Fibroblast of villous mesenchyme (primary cell): Measurements from ENCODE around the gene CRIP1. TPM values are rescaled to one million over a fixed set of nuclear protein-coding genes. Genes with fewer than 3 reads are reported as not detected.

Experiments
- DNase-seq: peaks from one replicate; pipeline ENCODE4 v3.0.0-alpha.2; 2010; ENCODE audit warnings: low read depth
- H3K4me3 ChIP-seq: 2 replicates; pipeline ENCODE4 v1.5.1; 2011; ENCODE audit warnings: low read depth, mild to moderate bottlenecking, low read length
- total RNA-seq: library from RNA; depleted of rRNA; stranded (reverse); fragments of >200 nt; gene quantifications from 2 replicates; pipeline ENCODE4 v1.2.3, GENCODE V29; 2012
- TF ChIP-seq, protein P1 (sequence below): IDR thresholded peaks from 2 replicates; pipeline ENCODE4 v1.5.1; 2012; ENCODE audit warnings: low read depth, mild to moderate bottlenecking, low read length; ENCODE audit not compliant: insufficient read depth

Gene CRIP1
- total RNA-seq, 1 donor, result 1.3 TPM

DNA sequence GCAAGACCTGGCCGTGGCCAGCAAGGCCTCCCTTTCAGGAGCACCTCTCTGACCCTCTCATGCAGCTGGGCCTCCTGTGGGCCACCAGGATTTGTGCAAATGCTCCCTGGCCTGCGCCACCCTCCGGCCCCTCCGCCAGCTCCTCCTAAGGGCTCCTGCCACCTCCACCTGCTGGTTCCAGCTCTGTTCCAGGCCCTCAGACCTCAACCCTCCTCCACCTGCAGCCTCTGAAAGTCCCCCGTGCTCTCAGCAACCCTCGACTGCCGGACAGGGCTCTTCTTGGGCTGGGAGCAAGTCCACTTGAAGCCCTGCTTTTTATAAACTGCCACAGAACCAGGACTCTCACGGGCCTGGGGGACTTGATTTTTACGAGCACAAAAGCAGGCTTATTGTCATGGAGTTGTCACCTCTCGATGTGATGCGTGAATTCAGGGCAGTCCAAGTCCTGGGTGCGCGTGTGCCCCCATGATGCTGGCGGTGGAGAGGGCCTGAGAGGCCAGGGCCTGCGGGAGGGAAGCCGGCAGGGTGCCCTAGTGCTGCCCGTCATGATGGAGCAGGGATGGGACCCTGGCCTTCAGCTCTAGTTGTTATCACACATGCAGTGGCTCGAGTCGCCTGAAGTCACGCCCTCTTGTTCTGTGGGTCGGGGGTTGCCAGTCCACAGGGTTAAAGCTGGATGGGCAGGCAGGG, 13.5 kb downstream of the CRIP1 start:
- H3K4me3 ChIP-seq, result no peak overlapping the region
- TF ChIP-seq, protein P1, sequence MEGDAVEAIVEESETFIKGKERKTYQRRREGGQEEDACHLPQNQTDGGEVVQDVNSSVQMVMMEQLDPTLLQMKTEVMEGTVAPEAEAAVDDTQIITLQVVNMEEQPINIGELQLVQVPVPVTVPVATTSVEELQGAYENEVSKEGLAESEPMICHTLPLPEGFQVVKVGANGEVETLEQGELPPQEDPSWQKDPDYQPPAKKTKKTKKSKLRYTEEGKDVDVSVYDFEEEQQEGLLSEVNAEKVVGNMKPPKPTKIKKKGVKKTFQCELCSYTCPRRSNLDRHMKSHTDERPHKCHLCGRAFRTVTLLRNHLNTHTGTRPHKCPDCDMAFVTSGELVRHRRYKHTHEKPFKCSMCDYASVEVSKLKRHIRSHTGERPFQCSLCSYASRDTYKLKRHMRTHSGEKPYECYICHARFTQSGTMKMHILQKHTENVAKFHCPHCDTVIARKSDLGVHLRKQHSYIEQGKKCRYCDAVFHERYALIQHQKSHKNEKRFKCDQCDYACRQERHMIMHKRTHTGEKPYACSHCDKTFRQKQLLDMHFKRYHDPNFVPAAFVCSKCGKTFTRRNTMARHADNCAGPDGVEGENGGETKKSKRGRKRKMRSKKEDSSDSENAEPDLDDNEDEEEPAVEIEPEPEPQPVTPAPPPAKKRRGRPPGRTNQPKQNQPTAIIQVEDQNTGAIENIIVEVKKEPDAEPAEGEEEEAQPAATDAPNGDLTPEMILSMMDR, result no peak
- DNase-seq, result no peak

DNA sequence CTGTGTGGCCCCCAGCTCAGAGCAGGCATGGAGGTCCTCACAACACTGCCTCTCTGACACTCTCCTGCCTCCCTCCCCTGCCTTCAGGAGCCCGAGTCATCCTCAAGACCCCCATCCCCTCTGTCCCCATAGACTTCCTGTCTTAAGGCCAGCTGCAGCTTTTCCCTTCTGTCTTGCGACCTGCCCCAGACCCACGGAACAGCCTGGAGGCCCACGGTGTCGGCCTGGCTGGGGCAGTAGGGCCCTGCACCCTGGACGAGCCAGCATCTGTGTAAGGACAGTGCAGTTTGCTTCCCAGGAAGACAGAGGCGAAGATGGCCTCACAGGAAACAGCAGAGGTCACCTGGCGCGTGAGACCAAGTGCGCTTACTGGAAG, 14.0 kb downstream of the CRIP1 start:
- TF ChIP-seq, protein P1, result no peak
- no peak for DNase-seq
- no peak overlapping the region for H3K4me3 ChIP-seq

DNA sequence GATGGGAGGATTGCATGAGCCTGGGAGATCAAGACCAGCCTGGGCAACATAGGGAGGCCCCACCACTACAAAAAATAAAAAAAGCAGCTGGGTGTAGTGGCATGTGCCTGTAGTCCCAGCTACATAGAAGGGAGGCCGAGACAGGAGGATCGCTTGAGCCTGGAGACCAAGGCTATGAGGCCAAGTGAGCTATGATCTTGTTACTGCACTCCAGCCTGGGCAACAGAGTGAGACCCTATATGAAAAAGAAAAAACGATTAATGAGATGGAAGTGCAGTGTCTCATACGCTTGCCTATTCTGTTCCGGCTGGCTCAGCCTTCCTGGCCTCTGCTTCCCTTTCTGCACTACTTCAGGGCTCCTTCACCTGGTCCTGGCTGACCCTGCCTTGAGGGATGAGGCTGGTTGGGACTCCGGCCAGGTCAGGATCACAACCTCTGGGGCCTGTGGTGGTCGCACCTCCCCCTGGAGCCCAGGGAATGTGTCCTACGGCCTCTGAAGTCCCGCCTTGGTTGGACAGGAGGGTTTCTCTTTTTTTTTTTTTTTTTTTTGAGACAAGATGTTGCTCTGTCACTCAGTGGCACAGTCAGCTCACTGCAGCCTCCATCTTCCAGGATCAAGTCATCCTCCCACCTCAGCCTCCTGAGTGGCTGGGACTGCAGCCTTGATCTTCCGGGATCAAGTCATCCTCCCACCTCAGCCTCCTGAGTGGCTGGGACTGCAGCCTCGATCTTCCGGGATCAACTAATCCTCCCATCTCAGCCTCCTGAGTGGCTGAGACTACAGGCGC, 15.0 kb downstream of the CRIP1 start:
- TF ChIP-seq, protein P1, result no peak
- no peak for DNase-seq
- H3K4me3 ChIP-seq, result no peak overlapping the region

DNA sequence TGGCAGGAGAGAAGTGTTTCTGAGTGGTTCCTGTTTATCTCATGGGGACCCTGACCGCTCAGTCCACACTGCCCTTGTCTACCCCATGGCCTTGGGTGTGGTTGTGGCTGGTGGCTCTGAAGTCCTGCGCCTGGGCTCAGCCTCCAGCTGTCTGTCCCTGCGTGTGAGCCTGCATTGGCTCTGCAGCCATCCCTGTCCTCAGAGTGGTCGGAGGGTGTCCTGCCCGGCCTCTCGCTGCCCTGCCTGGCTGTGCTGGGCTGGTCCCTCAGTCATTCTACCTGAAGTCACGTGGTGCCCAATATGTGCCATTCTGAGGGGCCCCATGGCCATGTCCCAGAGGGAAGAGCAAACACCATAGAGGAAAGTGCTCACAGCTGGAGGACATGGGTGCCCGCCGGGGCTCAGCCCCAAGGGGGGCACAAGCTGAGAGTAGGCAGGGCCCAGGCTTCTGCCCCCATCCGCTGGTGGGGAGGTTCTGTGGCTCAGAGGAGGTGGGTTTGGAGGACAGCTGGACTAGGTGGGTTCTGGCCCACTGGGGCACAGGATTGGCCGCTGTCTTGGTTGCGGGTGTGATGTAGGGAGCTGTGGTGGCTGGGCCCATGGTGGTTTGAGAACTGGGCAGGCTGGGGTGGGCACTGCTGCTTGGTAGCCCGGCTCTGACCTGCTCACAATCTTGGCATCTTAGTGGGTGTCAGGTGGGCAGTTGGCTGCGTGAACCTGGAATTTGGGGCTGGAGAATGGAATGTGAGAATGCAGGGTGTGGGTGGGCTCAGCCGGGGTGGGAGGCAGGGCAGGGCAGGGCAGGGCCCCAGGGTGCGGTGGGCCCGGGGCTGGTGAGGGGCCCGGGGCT, 16.0 kb downstream of the CRIP1 start:
- H3K4me3 ChIP-seq, result no peak overlapping the region
- TF ChIP-seq, protein P1, result no peak
- no peak for DNase-seq

DNA sequence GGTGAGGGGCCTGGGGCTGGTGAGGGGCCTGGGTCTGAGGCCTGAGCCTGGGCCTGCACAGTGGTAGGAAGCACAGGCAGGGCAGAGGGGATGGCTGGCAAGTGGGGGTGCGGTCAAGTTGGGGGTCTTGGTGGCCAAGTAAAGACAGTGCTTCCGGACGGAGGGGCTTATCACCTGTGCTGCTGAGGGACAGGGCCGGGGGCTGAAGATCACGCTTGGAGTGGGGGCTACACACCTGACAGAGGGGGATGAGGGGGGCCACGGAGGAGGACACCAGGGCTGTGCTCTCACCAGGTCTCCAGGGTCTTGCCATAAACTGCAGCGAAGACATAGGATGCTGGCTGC, 16.6 kb downstream of the CRIP1 start:
- no peak overlapping the region for H3K4me3 ChIP-seq
- DNase-seq, result no peak
- TF ChIP-seq, protein P1, result no peak

DNA sequence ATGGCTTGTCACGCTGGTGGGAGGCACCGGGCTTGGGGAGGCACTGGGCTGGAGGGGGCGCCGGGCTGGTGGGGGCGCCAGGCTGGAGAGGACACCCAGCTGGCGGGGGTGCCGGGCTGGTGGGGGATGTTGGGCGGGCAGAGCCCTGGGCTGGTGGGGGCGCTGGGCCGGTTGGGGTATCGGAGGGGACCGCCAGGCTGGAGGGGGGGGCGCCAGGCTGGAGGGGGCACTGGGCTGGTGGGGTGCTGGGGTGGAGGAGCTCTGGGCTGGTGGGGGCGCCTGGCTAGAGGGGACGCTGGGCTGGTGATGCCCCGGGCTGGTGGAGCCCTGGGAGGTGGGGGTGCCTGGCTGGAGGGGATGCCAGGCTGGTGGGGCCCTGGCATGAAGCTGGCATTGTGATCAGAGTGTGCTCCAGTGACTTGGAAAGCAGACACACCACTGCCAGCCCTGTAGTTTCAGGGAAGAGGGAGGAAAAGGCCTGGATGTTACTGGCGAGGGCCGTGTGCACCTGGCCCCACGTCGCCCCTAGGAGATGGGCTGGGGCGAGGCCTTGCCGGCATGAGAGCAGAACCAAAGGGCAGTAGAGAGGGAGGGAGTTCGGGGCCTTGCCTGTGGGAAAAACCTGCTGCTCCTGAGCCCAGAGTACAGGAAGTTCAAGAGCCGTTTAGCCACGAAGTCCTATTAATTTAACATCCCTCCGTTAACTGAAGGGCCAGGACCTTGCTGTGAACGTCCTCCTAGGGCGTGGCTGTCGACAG, 17.4 kb downstream of the CRIP1 start:
- H3K4me3 ChIP-seq, result no peak overlapping the region
- no peak for DNase-seq
- TF ChIP-seq, protein P1, result no peak
